Stomach smooth muscle (tissue), 2 donors: ENCODE data around the gene SEPTIN7.
"Not testable (repeated sequence)": the region's sequence is repeated elsewhere in the genome, so short reads cannot be mapped to it uniquely, and the experiment has no call there.

Experiments used
- H3K27ac ChIP-seq: one replicate; pipeline ENCODE4 v1.7.0; 2013; ENCODE audit warnings: mild to moderate bottlenecking, low read length, inconsistent platforms
- H3K27me3 ChIP-seq, 2 donors: one replicate each; pipeline ENCODE4 v1.7.0; 2013; ENCODE audit warnings: low read length in 2 of 2; ENCODE audit not compliant: insufficient read depth in 2 of 2, control insufficient read depth in 1 of 2
- H3K36me3 ChIP-seq, 2 donors: one replicate each; pipeline ENCODE4 v1.7.0; 2013; ENCODE audit warnings: low read length in 2 of 2; ENCODE audit not compliant: control insufficient read depth in 2 of 2, insufficient read depth in 2 of 2
- H3K4me1 ChIP-seq: one replicate; pipeline ENCODE4 v1.7.0; 2013; ENCODE audit warnings: low read length; ENCODE audit not compliant: control insufficient read depth, insufficient read depth
- H3K4me3 ChIP-seq, 2 donors: one replicate each; pipeline ENCODE4 v1.7.0; 2013; ENCODE audit warnings: low read length in 2 of 2
- H3K9ac ChIP-seq, 2 donors: one replicate each; pipeline ENCODE4 v1.7.0; 2013; ENCODE audit warnings: low read length in 2 of 2, mild to moderate bottlenecking in 1 of 2
- H3K9me3 ChIP-seq, 2 donors: one replicate each; pipeline ENCODE4 v1.7.0; 2013; ENCODE audit warnings: low read length in 2 of 2; ENCODE audit not compliant: control insufficient read depth in 2 of 2
- donor health status: healthy.
- donor health status: Pancreatic carcinoma.

Gene SEPTIN7

DNA sequence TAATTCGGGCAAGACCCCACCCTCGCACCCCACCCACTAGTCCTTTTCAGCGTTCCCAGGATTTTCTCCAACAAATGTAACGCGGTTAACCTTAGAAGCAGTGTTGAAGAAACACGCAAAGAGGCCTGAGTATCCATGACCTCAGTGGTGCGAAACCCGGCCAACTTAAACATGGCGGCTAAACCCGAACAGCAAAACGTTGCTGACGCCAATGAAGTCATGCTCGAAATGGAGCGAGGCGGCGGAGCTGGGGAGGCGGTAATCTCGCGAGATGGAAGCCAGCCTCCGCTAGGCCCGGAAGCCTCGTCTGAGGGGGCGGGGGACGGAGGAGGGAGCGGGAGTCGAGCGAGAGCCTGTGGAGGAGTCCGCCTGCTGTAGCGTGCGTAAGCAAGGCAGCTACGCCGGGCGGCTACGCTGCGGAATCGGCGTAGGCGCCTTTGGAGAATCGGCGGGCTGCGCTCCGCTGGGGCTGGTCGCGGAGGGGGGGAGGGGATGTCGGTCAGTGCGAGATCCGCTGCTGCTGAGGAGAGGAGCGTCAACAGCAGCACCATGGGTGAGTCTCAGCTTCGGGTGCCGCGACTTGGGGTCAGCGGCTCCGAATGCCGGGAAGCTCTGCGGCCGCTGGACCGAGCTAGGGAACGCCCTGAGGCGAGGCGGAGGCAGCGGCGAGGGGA is at the start of gene SEPTIN7:
Gene SEPTIN7, plus strand, starts transcription at position 340 of the 674 bp plus-strand sequence. Its CDS starts 153 bp downstream, at position 493.
- Histone ChIP-seq H3K4me1 (peaks cover 4% of the 10 kb centered on the region), H3K4me3 (peak within 1 kb of the TSS; percentile 86 to 90)

DNA sequence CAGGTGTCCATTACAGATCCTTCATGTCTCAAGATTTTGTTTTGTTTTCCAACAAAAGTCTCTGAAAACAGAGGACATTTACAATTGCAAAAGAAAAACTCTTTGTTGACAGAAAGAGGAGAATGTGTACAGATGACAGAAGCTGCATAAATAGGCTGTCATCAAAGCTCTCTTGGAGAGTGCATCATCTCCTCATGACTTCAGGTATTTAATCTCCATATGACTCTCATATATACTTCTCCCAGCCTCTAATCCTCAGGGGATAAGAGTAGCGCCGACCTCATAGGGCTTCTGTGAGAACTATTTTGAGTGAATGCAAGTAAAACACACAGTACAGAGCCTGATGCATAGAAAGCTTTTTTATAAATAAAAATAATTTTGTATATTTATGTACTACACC is 48.1 kb upstream of the SEPTIN7 start:
- Histone ChIP-seq H3K4me1 (peaks cover 6% of the 10 kb centered on the region), H3K27ac (no peak overlapping the region), H3K9me3 (no peaks in the 10 kb centered on the region), H3K36me3 (no peaks in the 10 kb centered on the region), H3K9ac (no peak overlapping the region), H3K27me3 (no peaks in the 10 kb centered on the region), H3K4me3 (no peak overlapping the region)

More for the DNA sequence above, at the start of gene SEPTIN7:
- H3K27me3 ChIP-seq, result no peaks in the 10 kb centered on the region
- H3K9me3 ChIP-seq, result no peaks in the 10 kb centered on the region
- peak within 1 kb of the TSS; percentile 93 for H3K27ac ChIP-seq
- H3K36me3 ChIP-seq, result peaks cover 0 to 2% of the 10 kb centered on the region in 2 donors
- peak within 1 kb of the TSS; percentile 94 to 96 for H3K9ac ChIP-seq

DNA sequence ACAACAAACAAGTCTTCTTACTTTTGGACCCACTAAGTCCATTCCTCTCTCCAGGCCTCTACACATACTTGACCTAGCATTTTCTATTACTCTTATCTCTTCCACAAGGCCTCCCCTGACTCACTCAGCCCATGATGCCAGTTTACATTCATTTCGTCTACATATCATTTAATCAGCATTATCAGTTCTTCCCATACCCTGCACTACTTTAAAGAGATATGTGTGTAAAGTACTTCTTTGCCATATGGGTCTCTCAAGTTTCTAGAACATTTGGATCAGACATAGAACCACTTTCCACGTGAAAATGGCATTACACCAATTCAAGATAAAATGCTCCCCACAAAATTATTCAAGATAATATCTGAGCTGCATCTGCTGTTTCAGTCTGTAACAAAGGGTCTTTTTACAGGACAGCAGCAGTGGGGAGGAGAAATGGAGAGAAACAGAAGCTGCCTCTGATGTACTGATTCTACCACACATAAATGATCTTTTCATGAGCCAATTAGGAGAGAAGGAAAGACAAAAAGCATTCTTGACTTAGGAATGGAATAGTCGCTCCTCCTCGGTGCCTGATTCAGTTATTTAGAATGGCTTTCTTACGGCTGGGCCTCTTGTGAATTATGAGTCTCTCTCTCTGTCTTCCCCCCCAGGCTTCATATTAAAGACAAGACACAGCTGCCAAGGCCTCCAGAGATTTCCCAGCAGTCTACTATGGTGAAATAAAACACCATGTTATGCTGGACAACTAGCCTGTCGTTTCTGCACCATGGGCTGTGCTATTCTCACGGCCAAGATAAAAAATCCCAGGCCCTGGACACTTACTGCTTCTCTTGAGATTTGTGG is 46.9 kb upstream of the SEPTIN7 start:
- H3K27ac ChIP-seq, result peak overlapping the region; percentile 56
- peak overlapping the region in 1 of 2 donors; percentile 11 for H3K9ac ChIP-seq
- H3K36me3 ChIP-seq, result no peaks in the 10 kb centered on the region
- H3K9me3 ChIP-seq, result no peaks in the 10 kb centered on the region
- H3K4me1 ChIP-seq, result peaks cover 6% of the 10 kb centered on the region
- no peaks in the 10 kb centered on the region for H3K27me3 ChIP-seq
- H3K4me3 ChIP-seq, result peak overlapping the region in 1 of 2 donors; percentile 8

DNA sequence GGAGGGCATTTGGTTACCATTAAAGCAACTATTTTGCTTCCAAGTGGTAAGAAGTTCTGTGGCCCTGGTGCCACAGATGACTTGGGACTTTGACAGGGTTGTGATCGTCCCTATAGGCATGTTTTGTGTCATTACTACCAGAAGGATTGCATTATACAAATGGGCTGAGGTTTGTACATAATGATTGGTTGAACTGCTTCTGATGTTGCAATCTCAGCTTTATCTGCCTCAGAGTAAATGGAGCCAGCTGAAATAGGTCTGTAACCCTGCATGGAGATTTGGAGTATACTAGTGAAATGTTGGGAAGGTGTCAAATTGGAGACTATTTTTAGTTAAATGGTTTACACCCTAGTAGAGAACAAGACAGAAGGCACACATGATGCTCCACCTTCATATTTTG is 46.1 kb upstream of the SEPTIN7 start:
- Histone ChIP-seq H3K9ac (peak overlapping the region in 1 of 2 donors; percentile 11), H3K36me3 (no peaks in the 10 kb centered on the region), H3K4me3 (no peak overlapping the region), H3K4me1 (peaks cover 6% of the 10 kb centered on the region), H3K27me3 (no peaks in the 10 kb centered on the region), H3K27ac (peak overlapping the region; percentile 56), H3K9me3 (no peaks in the 10 kb centered on the region)

DNA sequence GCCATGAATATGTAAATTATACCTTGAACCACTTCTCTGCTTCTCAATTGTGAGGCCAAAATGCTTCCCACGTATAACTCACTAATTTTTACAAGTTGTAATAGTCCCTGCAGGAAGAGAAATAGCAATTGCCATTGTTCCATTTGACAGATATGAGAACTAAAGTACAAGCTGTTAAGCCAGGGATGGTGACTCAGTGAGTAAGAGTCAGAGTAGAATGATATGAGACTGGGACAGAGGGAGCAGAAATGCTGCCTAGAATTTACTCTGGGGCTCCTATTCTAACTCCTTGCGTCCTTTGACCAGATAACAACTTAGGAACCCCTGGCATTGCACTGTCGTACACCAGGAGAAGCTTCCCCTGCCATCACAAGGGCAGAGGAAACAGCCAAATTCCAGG is 45.1 kb upstream of the SEPTIN7 start:
- H3K9ac ChIP-seq, result no peak overlapping the region
- no peaks in the 10 kb centered on the region for H3K9me3 ChIP-seq
- H3K4me3 ChIP-seq, result no peak overlapping the region
- peaks cover 6% of the 10 kb centered on the region for H3K4me1 ChIP-seq
- no peaks in the 10 kb centered on the region for H3K27me3 ChIP-seq
- no peak overlapping the region for H3K27ac ChIP-seq
- H3K36me3 ChIP-seq, result no peaks in the 10 kb centered on the region

DNA sequence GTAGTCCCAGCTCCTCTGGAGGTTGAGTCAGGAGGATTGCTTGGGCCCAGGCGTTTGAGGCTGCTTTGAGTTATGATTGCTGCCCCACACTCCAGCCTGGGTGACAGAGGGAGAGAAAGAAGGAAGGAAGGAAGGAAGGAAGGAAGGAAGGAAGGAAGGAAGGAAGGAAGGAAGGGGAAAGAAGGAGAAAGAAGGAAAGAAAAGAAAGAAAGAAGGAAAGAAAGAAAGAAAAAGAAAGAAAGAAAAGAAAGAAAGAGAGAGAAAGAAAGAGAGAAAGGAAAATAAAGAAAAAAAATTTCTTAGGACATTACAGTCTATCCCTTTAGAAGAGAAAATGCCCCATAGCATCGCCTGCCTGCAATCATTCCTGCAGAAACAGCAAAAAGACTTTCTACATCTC is 44.4 kb upstream of the SEPTIN7 start:
- H3K27ac ChIP-seq, H3K4me3 ChIP-seq, H3K4me1 ChIP-seq, H3K9me3 ChIP-seq, H3K27me3 ChIP-seq, H3K36me3 ChIP-seq, H3K9ac ChIP-seq: not testable (repeated sequence)

DNA sequence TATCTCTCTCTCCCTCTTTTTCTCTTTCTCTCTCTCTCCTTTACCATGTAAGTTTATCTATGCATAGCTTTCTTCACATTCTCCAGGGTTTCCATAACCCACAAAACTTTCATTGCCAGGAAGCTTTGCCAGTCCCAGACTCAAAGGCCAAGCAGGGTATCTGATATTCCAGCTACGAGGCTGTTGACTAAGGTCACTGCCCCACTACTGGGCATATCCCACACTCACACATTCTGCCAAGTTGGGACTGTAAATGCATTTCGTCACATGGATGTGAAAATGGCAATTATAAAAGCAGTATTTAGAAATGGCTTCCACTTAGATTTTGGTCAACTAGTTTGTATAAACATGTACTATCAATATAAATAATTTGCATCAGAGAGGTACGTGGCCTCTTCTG is 43.3 kb upstream of the SEPTIN7 start:
- Histone ChIP-seq H3K4me1 (peaks cover 6% of the 10 kb centered on the region), H3K9ac (no peak overlapping the region), H3K9me3 (no peaks in the 10 kb centered on the region), H3K27ac (no peak overlapping the region), H3K36me3 (no peaks in the 10 kb centered on the region), H3K27me3 (no peaks in the 10 kb centered on the region), H3K4me3 (no peak overlapping the region)

DNA sequence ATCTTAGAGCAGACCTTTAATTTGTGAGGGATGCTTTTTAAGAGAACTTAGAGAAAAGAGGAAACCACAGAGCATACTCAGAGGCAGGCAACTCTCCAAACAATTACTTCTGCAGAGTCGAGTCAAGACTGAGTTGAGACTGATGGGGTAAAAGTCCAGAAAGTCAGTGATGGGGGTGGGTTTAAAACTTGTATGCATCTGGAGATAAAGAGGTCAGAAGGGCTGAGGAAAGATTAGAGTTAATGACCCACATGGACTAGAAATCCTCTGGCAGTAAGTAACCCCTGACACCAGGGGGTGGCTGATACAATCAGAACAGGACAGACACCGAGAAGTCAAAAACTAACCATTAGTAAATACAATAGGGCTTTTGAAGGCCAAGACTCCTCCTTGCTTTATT is 42.4 kb upstream of the SEPTIN7 start:
- Histone ChIP-seq H3K27ac (no peak overlapping the region), H3K9ac (no peak overlapping the region), H3K27me3 (no peaks in the 10 kb centered on the region), H3K4me1 (peaks cover 6% of the 10 kb centered on the region), H3K4me3 (no peak overlapping the region), H3K36me3 (no peaks in the 10 kb centered on the region), H3K9me3 (no peaks in the 10 kb centered on the region)

DNA sequence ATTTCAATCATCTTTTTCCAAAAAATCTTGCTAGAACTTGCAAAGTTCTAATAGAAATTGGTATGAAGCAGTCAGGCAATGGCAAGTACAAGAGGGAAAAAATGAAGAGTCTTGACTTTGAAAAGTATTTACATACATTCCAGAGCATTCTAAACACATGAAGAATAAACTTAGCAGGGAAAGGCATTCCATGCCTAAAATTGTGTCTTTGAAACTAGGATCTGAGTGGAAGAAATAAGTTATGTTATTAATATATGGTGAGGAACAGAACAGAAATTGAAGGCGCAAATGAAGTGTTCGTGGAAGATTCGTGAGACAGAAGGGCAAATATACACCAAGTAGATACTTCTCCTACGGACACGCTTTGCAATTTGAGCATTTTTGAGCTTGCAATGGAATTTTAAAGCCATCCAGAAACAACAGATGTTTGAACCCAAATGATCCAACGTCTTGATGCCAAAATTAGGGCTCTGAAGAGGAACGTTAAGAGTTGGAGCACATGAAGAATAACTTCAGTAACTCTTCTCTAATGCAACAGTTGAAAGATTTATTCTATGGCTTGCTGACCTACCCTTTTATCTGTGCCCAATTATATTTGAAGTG is 40.6 kb upstream of the SEPTIN7 start:
- H3K27ac ChIP-seq, result no peak overlapping the region

DNA sequence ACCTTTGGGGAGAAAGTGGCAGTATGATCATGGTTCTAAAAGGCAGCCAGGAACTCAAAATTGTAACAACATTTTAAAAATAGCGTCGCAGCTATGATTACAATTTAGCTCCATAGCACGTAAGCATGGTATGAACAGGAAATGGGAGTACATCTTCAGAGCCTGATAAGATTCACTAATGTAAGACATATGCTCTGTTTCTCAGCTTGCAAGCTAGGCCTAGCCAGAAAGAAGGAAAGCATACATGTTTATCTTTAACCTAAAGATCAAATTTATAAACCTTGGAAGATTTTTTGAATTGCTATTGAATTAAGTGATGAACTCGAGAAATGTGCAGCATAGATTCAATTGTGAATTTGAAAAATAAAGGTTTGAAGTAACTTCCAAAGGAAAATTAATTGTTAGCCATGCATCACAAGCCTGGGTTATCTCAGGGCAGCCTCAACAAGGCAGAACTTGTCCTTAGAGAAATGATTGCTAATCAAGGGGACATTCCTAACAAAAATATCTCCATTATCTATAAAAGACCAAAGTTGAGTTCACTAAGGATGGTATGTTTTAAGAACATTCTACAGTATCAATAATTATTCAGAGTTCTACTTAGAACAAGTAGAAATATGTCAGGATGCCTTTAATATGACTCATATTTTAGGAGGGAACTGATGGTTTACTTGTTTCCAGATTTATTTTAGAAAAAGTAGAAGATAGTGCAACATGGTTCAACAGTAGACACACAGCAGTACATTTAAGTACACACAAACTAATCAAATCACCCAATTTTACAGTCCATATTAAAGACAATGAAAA is 38.8 kb upstream of the SEPTIN7 start:
- Histone ChIP-seq H3K27ac (no peak overlapping the region), H3K9me3 (no peaks in the 10 kb centered on the region), H3K27me3 (no peaks in the 10 kb centered on the region), H3K9ac (no peak overlapping the region), H3K4me3 (no peak overlapping the region), H3K36me3 (no peaks in the 10 kb centered on the region), H3K4me1 (no peaks in the 10 kb centered on the region)

More for the DNA sequence above, 40.6 kb upstream of the SEPTIN7 start:
- no peak overlapping the region for H3K9ac ChIP-seq
- H3K9me3 ChIP-seq, result no peaks in the 10 kb centered on the region
- H3K36me3 ChIP-seq, result no peaks in the 10 kb centered on the region
- no peak overlapping the region for H3K4me3 ChIP-seq
- no peaks in the 10 kb centered on the region for H3K4me1 ChIP-seq
- no peaks in the 10 kb centered on the region for H3K27me3 ChIP-seq
